H1 (cell line): ENCODE data around the gene GAK. TPM values are rescaled to one million over a fixed set of nuclear protein-coding genes. Genes with fewer than 3 reads are reported as not detected.

ENCODE experiments used
- EGR1 ChIP-seq: IDR thresholded peaks from 2 replicates; pipeline ENCODE4 v1.6.1; 2011; ENCODE audit warnings: low read depth, low read length, borderline replicate concordance
- JUN ChIP-seq: IDR thresholded peaks from 2 replicates; pipeline ENCODE4 v1.6.1; 2011; ENCODE audit warnings: low read depth, mild to moderate bottlenecking, improper control_type of control experiment, low read length
- NANOG ChIP-seq: IDR thresholded peaks from 2 replicates; pipeline ENCODE4 v1.6.1; 2011; ENCODE audit warnings: low read length, low read depth, mild to moderate bottlenecking, inconsistent platforms; ENCODE audit not compliant: insufficient read depth, poor library complexity, severe bottlenecking
- TAF7 ChIP-seq: optimal IDR thresholded peaks from 2 replicates; pipeline ENCODE3; 2011; ENCODE audit warnings: low read depth, mild to moderate bottlenecking, inconsistent platforms, low read length, moderate library complexity, borderline replicate concordance
- polyA plus RNA-seq, 7 experiments: library from polyadenylated mRNA; depleted of rRNA in 3 of 7; stranded (reverse) in 5 of 7; unstranded in 2 of 7; fragments of >200 nt in 5 of 7; fragments of 200-250 nt in 2 of 7; gene quantifications; 1 replicate in 5 of 7; 2 replicates in 1 of 7; 4 replicates in 1 of 7; pipeline versions ENCODE4 v1.2.1 to v1.2.3, GENCODE V29; 2011 to 2013; ENCODE audit warnings: missing spikeins in 2 of 7, mixed read lengths in 2 of 7
- total RNA-seq: library from RNA; stranded (reverse); fragmentation: NEBNext Ultra II Directional; extraction: Animal tissue kit (Norgen Biotek cat#: 25700); gene quantifications from 2 replicates; pipeline ENCODE4 v1.2.1, GENCODE V29; 2021

GAK gene
- total and polyA plus RNA-seq, 2 of the 8 experiments (the other 6 are each of a cell fraction or from before 2014, with no cell fraction given), result 31.5 to 70.8 TPM

DNA sequence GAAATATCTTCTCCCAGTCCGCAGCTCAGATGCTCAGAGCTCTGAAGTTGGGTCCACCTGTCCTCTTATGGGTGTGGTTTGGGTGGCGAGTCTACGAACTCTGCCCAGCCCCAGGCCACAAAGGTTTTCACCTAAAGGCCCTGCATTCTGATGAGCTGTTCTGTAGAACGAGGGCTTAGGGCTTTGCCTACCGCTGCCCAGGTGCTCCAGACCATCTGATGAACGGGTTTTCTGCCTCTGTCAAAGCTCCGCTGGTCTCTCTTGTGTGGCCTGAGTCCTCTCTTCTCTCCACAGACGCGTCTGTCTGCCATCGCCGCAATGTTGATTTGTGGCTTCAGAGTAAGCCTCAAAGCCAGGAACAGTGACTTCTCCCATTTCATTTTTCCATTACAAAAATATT is 77.8 kb downstream of the GAK start (continued):
- TF ChIP-seq JUN (no peak), TAF7 (no peak), NANOG (no peak), EGR1 (no peak)
